DMS53 treated with DMSO at 0.1 percent for 48 hours (cell line): ENCODE data around the gene CFAP100.

Experiments used
- DNase-seq: peaks from one replicate; lab custom pipeline; 2025; ENCODE audit not compliant: unreplicated experiment; lab: John Stamatoyannopoulos, UW

Gene CFAP100

GRCh38 chr3:126419886-126420786 lies 25.4 kb downstream of the CFAP100 start:
- no peak for DNase-seq

- no peak for DNase-seq
Measured at GRCh38 chr3:126421573-126422119, 26.9 kb downstream of the CFAP100 start.

GRCh38 chr3:126422121-126422520 lies 27.4 kb downstream of the CFAP100 start:
- DNase-seq, result no peak

GRCh38 chr3:126422571-126423091 lies 27.9 kb downstream of the CFAP100 start:
- no peak for DNase-seq

GRCh38 chr3:126423191-126424038 lies 28.7 kb downstream of the CFAP100 start:
- DNase-seq, result peak; percentile 6

GRCh38 chr3:126424039-126424717 lies 29.5 kb downstream of the CFAP100 start:
- DNase-seq, result no peak

GRCh38 chr3:126424751-126425150 lies 30.0 kb downstream of the CFAP100 start:
- no peak for DNase-seq

- no peak for DNase-seq
Measured at GRCh38 chr3:126431103-126431534, 36.4 kb downstream of the CFAP100 start.

GRCh38 chr3:126432361-126433104 lies 37.8 kb downstream of the CFAP100 start:
- no peak for DNase-seq

- no peak for DNase-seq
Measured at GRCh38 chr3:126433105-126433430, 38.4 kb downstream of the CFAP100 start.

- no peak for DNase-seq
Measured at GRCh38 chr3:126433496-126434263, 39.0 kb downstream of the CFAP100 start.

- no peak for DNase-seq
Measured at GRCh38 chr3:126434264-126434590, 39.5 kb downstream of the CFAP100 start.

- DNase-seq, result no peak
Measured at GRCh38 chr3:126434931-126435411, 40.3 kb downstream of the CFAP100 start.

- no peak for DNase-seq
Measured at GRCh38 chr3:126435456-126436315, 41.0 kb downstream of the CFAP100 start.

- DNase-seq, result no peak
Measured at GRCh38 chr3:126436826-126437717, 42.4 kb downstream of the CFAP100 start.

GRCh38 chr3:126438186-126438585 lies 43.5 kb downstream of the CFAP100 start:
- no peak for DNase-seq

- no peak for DNase-seq
Measured at GRCh38 chr3:126438746-126439145, 44.0 kb downstream of the CFAP100 start.
